Panc1 (cell line): ENCODE results near the gene MED12.

Source experiments
- CTCF ChIP-seq: fragments of 450-650 bp; IDR thresholded peaks from 2 replicates; pipeline ENCODE4 v1.5.1; 2017; ENCODE audit warnings: mild to moderate bottlenecking
- POLR2AphosphoS5 ChIP-seq: IDR thresholded peaks from 2 replicates; pipeline ENCODE4 v1.6.1; 2012; ENCODE audit warnings: mild to moderate bottlenecking, low read depth, low read length, moderate library complexity
- REST ChIP-seq, 2 experiments: IDR thresholded peaks; 2 replicates each; pipeline ENCODE4 v1.6.1; 2011 to 2012; ENCODE audit warnings: low read depth in 2 of 2, control low read depth in 1 of 2, low read length in 1 of 2, mild to moderate bottlenecking in 1 of 2, moderate library complexity in 1 of 2; ENCODE audit not compliant: insufficient read depth in 1 of 2
- SIN3A ChIP-seq: IDR thresholded peaks from 2 replicates; pipeline ENCODE4 v1.6.1; 2012; ENCODE audit warnings: low read depth, mild to moderate bottlenecking, low read length, moderate library complexity, borderline replicate concordance; ENCODE audit not compliant: insufficient read depth

GRCh38 chrX:71181910-71182799 lies 63.8 kb downstream of the MED12 start:
- TF ChIP-seq CTCF (no peak), POLR2AphosphoS5 (peak; percentile 84), REST (IDR thresholded peaks at IDR 0.05; ENCODE audit: insufficient read depth in 1 of 2, low read depth in 2 of 2, low read length in 1 of 2) (no peak), SIN3A (no peak)
